Measurements from ENCODE around the gene LTBP2.
"Not testable (repeated sequence)": the region's sequence is repeated elsewhere in the genome, so short reads cannot be mapped to it uniquely, and the experiment has no call there.

Gene LTBP2

GRCh38 chr14:74545386-74545785, 66.7 kb downstream of the LTBP2 start:
- no peak for TF ChIP-seq CTCF (conservative IDR thresholded peaks at IDR 0.05; ENCODE audit: low read depth, low read length)
- H3K4me3 ChIP-seq (ENCODE audit: low read length) = no peak overlapping the region

GRCh38 chr14:74543771-74544438, 68.1 kb downstream of the LTBP2 start:
- no peak for TF ChIP-seq CTCF (conservative IDR thresholded peaks at IDR 0.05; ENCODE audit: low read depth, low read length)
- H3K4me3 ChIP-seq (ENCODE audit: low read length) = no peak overlapping the region
- no peak for DNase-seq (ENCODE audit: low read depth)

More at GRCh38 chr14:74545386-74545785, 66.7 kb downstream of the LTBP2 start:
- DNase-seq (ENCODE audit: low read depth) = no peak

GRCh38 chr14:74542056-74542685, 69.9 kb downstream of the LTBP2 start:
- no peak for TF ChIP-seq CTCF (conservative IDR thresholded peaks at IDR 0.05; ENCODE audit: low read depth, low read length)
- no peak overlapping the region for H3K4me3 ChIP-seq (ENCODE audit: low read length)
- DNase-seq (ENCODE audit: low read depth) = no peak

GRCh38 chr14:74541225-74541624, 70.8 kb downstream of the LTBP2 start:
- no peak overlapping the region for H3K4me3 ChIP-seq (ENCODE audit: low read length)
- DNase-seq (ENCODE audit: low read depth) = no peak
- TF ChIP-seq CTCF (conservative IDR thresholded peaks at IDR 0.05; ENCODE audit: low read depth, low read length) = no peak

- no peak for TF ChIP-seq CTCF (conservative IDR thresholded peaks at IDR 0.05; ENCODE audit: low read depth, low read length)
- H3K4me3 ChIP-seq (ENCODE audit: low read length) = no peak overlapping the region
- DNase-seq (ENCODE audit: low read depth) = no peak
Observed at GRCh38 chr14:74539503-74539902, 72.5 kb downstream of the LTBP2 start.

- no peak for DNase-seq (ENCODE audit: low read depth)
- H3K4me3 ChIP-seq (ENCODE audit: low read length) = no peak overlapping the region
- TF ChIP-seq CTCF (conservative IDR thresholded peaks at IDR 0.05; ENCODE audit: low read depth, low read length) = no peak
Observed at GRCh38 chr14:74538411-74539391, 73.3 kb downstream of the LTBP2 start.

- not testable (repeated sequence) for H3K4me3 ChIP-seq (ENCODE audit: low read length); DNase-seq (ENCODE audit: low read depth)
Observed at GRCh38 chr14:74536336-74536735, 75.7 kb downstream of the LTBP2 start.
